Panc1 (cell line): Measurements from ENCODE around the gene STPG3. TPM values are rescaled to one million over a fixed set of nuclear protein-coding genes. Genes with fewer than 3 reads are reported as not detected.
A peak's percentile ranks its signal among the peaks of the same experiment; 100 is the strongest.

Experiments used
- ATAC-seq: fragments of 200-7000 bp; cut with Tn5 transposase; 2 replicates; pipeline ENCODE4 v1.9.1; 2020; ENCODE audit warnings: mild to moderate bottlenecking, moderate library complexity
- BruUV-seq: library from RNA; stranded (reverse); fragments of 400-500 nt; replicated peaks from 2 replicates; lab custom pipeline; 2021; lab: Mats Ljungman, UMichigan
- CTCF ChIA-PET: fragments of 300-600 bp; sonication (Branson Sonifier 250); formaldehyde crosslinking; loops from one replicate; lab custom pipeline; 2022; ENCODE audit warnings: antibody characterized with exemption; lab: Charles Lee
- POLR2A ChIA-PET: fragments of 300-600 bp; sonication (Branson Sonifier 250); formaldehyde crosslinking; loops from one replicate; lab custom pipeline; 2022; ENCODE audit warnings: antibody characterized with exemption; lab: Charles Lee
- DNase-seq: peaks from one replicate; pipeline ENCODE4 v3.0.0-alpha.2; 2010; ENCODE audit warnings: low read depth, low spot score
- H3K27ac ChIP-seq: 2 replicates; pipeline ENCODE4 v1.5.1; 2011; ENCODE audit warnings: mild to moderate bottlenecking, low read length, inconsistent platforms
- H3K27me3 ChIP-seq: fragments of 200-500 bp; sonication (Bioruptor generic); 2 replicates; pipeline ENCODE4 v1.6.0; 2014; ENCODE audit warnings: low read length, inconsistent platforms; ENCODE audit not compliant: control insufficient read depth, insufficient read depth
- H3K36me3 ChIP-seq: fragments of 200-500 bp; sonication (Bioruptor generic); 2 replicates; pipeline ENCODE4 v1.5.1; 2014; ENCODE audit warnings: inconsistent platforms, mild to moderate bottlenecking, low read length, moderate library complexity; ENCODE audit not compliant: control insufficient read depth, insufficient read depth
- H3K4me1 ChIP-seq: 2 replicates; pipeline ENCODE4 v1.5.1; 2011; ENCODE audit warnings: inconsistent platforms, mild to moderate bottlenecking, low read length, moderate library complexity; ENCODE audit not compliant: control insufficient read depth, insufficient read depth
- H3K4me3 ChIP-seq, 2 experiments: 2 replicates each; pipeline ENCODE4 v1.5.1; 2011 to 2012; ENCODE audit warnings: low read depth in 2 of 2, low read length in 2 of 2, mild to moderate bottlenecking in 2 of 2, inconsistent platforms in 1 of 2, moderate library complexity in 1 of 2
- H3K9me3 ChIP-seq: fragments of 200-500 bp; sonication (Bioruptor generic); 2 replicates; pipeline ENCODE4 v1.5.1; 2014; ENCODE audit warnings: low read depth, mild to moderate bottlenecking, inconsistent platforms, low read length, moderate library complexity; ENCODE audit not compliant: control insufficient read depth, insufficient read depth
- CTCF ChIP-seq: fragments of 450-650 bp; IDR thresholded peaks from 2 replicates; pipeline ENCODE4 v1.5.1; 2017; ENCODE audit warnings: mild to moderate bottlenecking
- POLR2AphosphoS5 ChIP-seq: IDR thresholded peaks from 2 replicates; pipeline ENCODE4 v1.6.1; 2012; ENCODE audit warnings: mild to moderate bottlenecking, low read depth, low read length, moderate library complexity
- REST ChIP-seq, 2 experiments: IDR thresholded peaks; 2 replicates each; pipeline ENCODE4 v1.6.1; 2011 to 2012; ENCODE audit warnings: low read depth in 2 of 2, control low read depth in 1 of 2, low read length in 1 of 2, mild to moderate bottlenecking in 1 of 2, moderate library complexity in 1 of 2; ENCODE audit not compliant: insufficient read depth in 1 of 2
- SIN3A ChIP-seq: IDR thresholded peaks from 2 replicates; pipeline ENCODE4 v1.6.1; 2012; ENCODE audit warnings: low read depth, mild to moderate bottlenecking, low read length, moderate library complexity, borderline replicate concordance; ENCODE audit not compliant: insufficient read depth
- TCF7L2 ChIP-seq: IDR thresholded peaks from 2 replicates; pipeline ENCODE4 v1.6.1; 2011; ENCODE audit warnings: mild to moderate bottlenecking, low read depth, low read length, inconsistent platforms
- in situ Hi-C: cut with HindIII; loops from 2 replicates; pipeline ENCODE4 v1.10.0; 2016; ENCODE audit warnings: low sequenced_read_pairs, low pct_unique_long_range_greater_than_20kb
- intact Hi-C: fragments of 100-400 bp; cut with micrococcal nuclease; formaldehyde crosslinking; loops from one replicate; pipeline ENCODE4 v1.10.0; 2022; ENCODE audit not compliant: unreplicated experiment
- total RNA-seq: library from RNA; stranded (reverse); gene quantifications from one replicate; pipeline ENCODE4 v1.2.1, GENCODE V29; 2021; ENCODE audit not compliant: unreplicated experiment

STPG3 gene
- total RNA-seq, 1 experiment from 2014 or later, result 0.26 TPM

DNA sequence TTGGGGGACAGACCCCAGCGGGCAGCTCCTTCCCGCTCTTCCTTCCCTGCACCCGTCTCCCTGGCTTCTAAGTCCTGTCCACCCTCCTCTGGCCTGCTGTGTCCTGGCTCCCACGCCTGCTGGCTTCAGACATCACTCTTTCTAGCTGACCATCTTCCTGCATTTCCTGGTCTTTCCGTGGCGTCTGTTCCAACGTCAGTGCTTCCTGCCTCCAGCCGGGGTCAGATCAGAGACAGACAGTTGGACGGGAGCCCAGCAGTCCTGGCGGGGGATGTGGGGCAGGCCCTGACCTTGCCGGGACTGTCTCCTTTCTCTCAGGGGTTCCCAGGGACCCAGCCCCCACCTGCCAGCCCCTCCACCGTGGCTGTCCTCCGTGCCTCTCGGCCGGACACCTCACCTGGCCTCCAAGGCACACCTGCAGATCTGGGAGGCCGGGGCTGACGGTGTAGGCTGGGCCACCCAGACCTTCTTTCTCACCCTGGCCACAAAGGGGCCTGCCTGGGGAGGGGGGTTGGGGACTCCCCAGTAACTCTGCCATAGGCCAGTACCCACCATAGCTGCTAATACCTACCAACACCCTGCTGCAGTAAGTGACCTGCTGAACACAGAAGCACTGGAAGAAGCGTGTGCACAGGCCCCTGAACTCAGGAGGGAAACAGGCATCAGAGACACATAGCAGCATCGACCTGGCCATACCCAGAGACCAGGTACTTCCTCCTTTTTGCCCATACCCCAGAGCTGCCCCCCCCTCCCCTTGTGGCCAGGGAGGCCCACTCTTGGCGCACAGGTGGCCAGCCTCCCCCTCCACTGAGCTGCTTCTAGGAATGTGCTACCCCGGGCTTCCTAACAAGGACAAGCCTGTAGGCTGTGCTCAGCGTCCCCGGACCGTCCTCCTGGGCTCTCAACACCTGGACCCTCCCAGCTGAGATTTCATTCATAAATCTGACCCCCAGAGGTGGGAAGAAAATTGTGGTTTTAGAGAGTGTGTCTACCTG lies 45.9 kb downstream of the STPG3 start:
- H3K36me3 ChIP-seq, result no peaks in the 10 kb centered on the region
- TF ChIP-seq SIN3A, result no peak
- no peak for TF ChIP-seq TCF7L2
- no peak for TF ChIP-seq REST (IDR thresholded peaks at IDR 0.05; ENCODE audit: insufficient read depth in 1 of 2, low read depth in 2 of 2, low read length in 1 of 2)
- TF ChIP-seq POLR2AphosphoS5, result no peak
- TF ChIP-seq CTCF, result no peak
- DNase-seq (no peak), ATAC-seq (peak; percentile 14; the same call in 1 of the 2 replicates)
- CTCF ChIA-PET, result interaction anchor here (0.6 to 0.7 kb wide), 3 partner anchors 12 to 111 kb away, joined by 3 to 5 read pairs (median 5); no protein-coding TSS in a partner anchor
- H3K27me3 ChIP-seq, result no peaks in the 10 kb centered on the region
- peak overlapping the region; percentile 87 for H3K27ac ChIP-seq
- H3K4me3 ChIP-seq, result peak overlapping the region in 1 of 2 experiments; percentile 36; a peak in 2 of 4 replicates
- H3K4me1 ChIP-seq, result peaks cover 30% of the 10 kb centered on the region
- POLR2A ChIA-PET, result no interaction called here
- H3K9me3 ChIP-seq, result no peaks in the 10 kb centered on the region
- BruUV-seq, result no TSS peak
- intact Hi-C loops (loop anchor here (10.0 kb wide), 1 partner anchor 128 kb away; the partner anchor contains the start of genes EXD3 and NOXA1), in situ Hi-C loops (no loop called here)

- no peak overlapping the region; a peak in 1 of 4 replicates for H3K4me3 ChIP-seq
- intact Hi-C loops, result loop anchor here (10.0 kb wide), 1 partner anchor 127 kb away; the partner anchor contains the start of genes EXD3 and NOXA1
- H3K9me3 ChIP-seq, result no peaks in the 10 kb centered on the region
- TF ChIP-seq TCF7L2 (no peak), SIN3A (no peak), CTCF (peak; percentile 7; the same call in 1 of the 2 replicates)
- H3K27me3 ChIP-seq, result no peaks in the 10 kb centered on the region
- no peak for ATAC-seq
- POLR2A ChIA-PET, result no interaction called here
- in situ Hi-C loops, result no loop called here
- H3K27ac ChIP-seq, result peak overlapping the region; percentile 87
- peaks cover 33% of the 10 kb centered on the region for H3K4me1 ChIP-seq
- DNase-seq, result no peak
- BruUV-seq, result no TSS peak
- CTCF ChIA-PET, result interaction anchor here (0.6 kb wide), 1 partner anchor 110 kb away, joined by 5 read pairs; no protein-coding TSS in a partner anchor
- H3K36me3 ChIP-seq, result no peaks in the 10 kb centered on the region
Observed at GRCh38 chr9:137297966-137298365, 46.9 kb downstream of the STPG3 start.
